H1 (cell line): Measurements from ENCODE around the gene HEBP2. TPM values are rescaled to one million over a fixed set of nuclear protein-coding genes. Genes with fewer than 3 reads are reported as not detected.

Experiments
- CTCF ChIA-PET: fragments of 300-600 bp; sonication (Branson Sonifier 250); formaldehyde crosslinking; loops from one replicate; lab custom pipeline; 2021; ENCODE audit not compliant: partially characterized antibody; lab: Charles Lee
- POLR2A ChIA-PET: fragments of 300-600 bp; sonication (Branson Sonifier 250); formaldehyde crosslinking; loops from one replicate; lab custom pipeline; 2021; ENCODE audit warnings: inconsistent platforms; ENCODE audit not compliant: partially characterized antibody; lab: Charles Lee
- DNase-seq, 2 experiments: peaks; one replicate each; pipeline versions ENCODE4 v3.0.0 to v3.0.0-alpha.2; 2010 to 2022; ENCODE audit warnings: low spot score in 2 of 2, low read depth in 1 of 2, mixed read lengths in 1 of 2
- FAIRE-seq: peaks from 2 replicates; lab custom pipeline; 2011; peaks lifted over from hg19 to GRCh38; lab: Jason Lieb, UNC
- H2AFZ ChIP-seq: 2 replicates; pipeline ENCODE4 v1.8.1; 2012; ENCODE audit warnings: low read length, inconsistent platforms
- H2AK5ac ChIP-seq: 2 replicates; pipeline ENCODE4 v1.6.1; 2013; ENCODE audit warnings: low read depth, low read length
- H2BK120ac ChIP-seq: replicated peaks from 2 replicates; pipeline ENCODE3; 2013; ENCODE audit warnings: low read depth, low read length, inconsistent platforms
- H2BK12ac ChIP-seq: 2 replicates; pipeline ENCODE4 v1.6.1; 2013; ENCODE audit warnings: low read depth, low read length
- H2BK15ac ChIP-seq: 2 replicates; pipeline ENCODE4 v1.6.1; 2013; ENCODE audit warnings: low read length
- H2BK20ac ChIP-seq: 2 replicates; pipeline ENCODE4 v1.6.1; 2013; ENCODE audit warnings: low read length
- H2BK5ac ChIP-seq: 2 replicates; pipeline ENCODE4 v1.6.1; 2013; ENCODE audit warnings: low read depth, low read length
- H3K14ac ChIP-seq: 2 replicates; pipeline ENCODE4 v1.6.1; 2013; ENCODE audit warnings: inconsistent platforms; ENCODE audit not compliant: insufficient read length
- H3K18ac ChIP-seq: 2 replicates; pipeline ENCODE4 v1.6.1; 2013; ENCODE audit warnings: low read length; ENCODE audit errors: extremely low read depth
- H3K23ac ChIP-seq: 2 replicates; pipeline ENCODE4 v1.6.1; 2013; ENCODE audit warnings: inconsistent platforms; ENCODE audit not compliant: insufficient read length
- H3K23me2 ChIP-seq: 2 replicates; pipeline ENCODE4 v1.6.1; 2013; ENCODE audit warnings: low read depth, low read length
- H3K27ac ChIP-seq: 2 replicates; pipeline ENCODE4 v1.6.1; 2011; ENCODE audit warnings: low read depth, low read length, inconsistent platforms
- H3K27me3 ChIP-seq, 4 experiments: replicated peaks in 1 of 4; 1 replicate in 1 of 4; 2 replicates in 3 of 4; pipeline versions ENCODE4 v1.6.1 to v1.8.1; 2011 to 2013; ENCODE audit warnings: low read length in 3 of 4, mild to moderate bottlenecking in 3 of 4, inconsistent platforms in 2 of 4, mixed read lengths in 2 of 4, moderate library complexity in 1 of 4; ENCODE audit not compliant: control insufficient read depth in 3 of 4, insufficient read depth in 3 of 4; ENCODE audit errors: extremely low read depth in 1 of 4
- H3K36me3 ChIP-seq, 4 experiments: 2 replicates each; pipeline versions ENCODE4 v1.6.1 to v1.8.1; 2011 to 2013; ENCODE audit warnings: mild to moderate bottlenecking in 4 of 4, low read length in 3 of 4, moderate library complexity in 2 of 4, control low read depth in 1 of 4, inconsistent platforms in 1 of 4; ENCODE audit not compliant: insufficient read depth in 4 of 4, control insufficient read depth in 2 of 4
- H3K4ac ChIP-seq: replicated peaks from 2 replicates; pipeline ENCODE3; 2013; ENCODE audit warnings: low read length, low read depth, mixed read lengths, inconsistent platforms; ENCODE audit not compliant: insufficient read length
- H3K4me1 ChIP-seq, 4 experiments: replicated peaks in 1 of 4; 1 replicate in 1 of 4; 2 replicates in 3 of 4; pipeline versions ENCODE4 v1.6.1 to v1.8.1; 2011 to 2013; ENCODE audit warnings: low read length in 3 of 4, inconsistent platforms in 2 of 4, mixed read lengths in 1 of 4; ENCODE audit not compliant: insufficient read depth in 4 of 4, control insufficient read depth in 3 of 4
- H3K4me2 ChIP-seq, 2 experiments: 2 replicates each; pipeline versions ENCODE4 v1.6.1 to v1.8.1; 2011 to 2013; ENCODE audit warnings: low read depth in 2 of 2, low read length in 2 of 2, control low read depth in 1 of 2, inconsistent platforms in 1 of 2, mild to moderate bottlenecking in 1 of 2; ENCODE audit not compliant: insufficient read depth in 1 of 2
- H3K4me3 ChIP-seq, 4 experiments: fragments of 200-600, 300-600 bp in 1 of 4; sonication (generic), shearing (Covaris generic), sonication (Bioruptor Twin) in 1 of 4; 2 replicates each; pipeline versions ENCODE4 v1.5.1 to v1.8.1; 2011 to 2016; ENCODE audit warnings: low read length in 4 of 4, low read depth in 3 of 4, control low read depth in 2 of 4, inconsistent platforms in 2 of 4, mild to moderate bottlenecking in 2 of 4, mixed read lengths in 1 of 4, moderate library complexity in 1 of 4; ENCODE audit not compliant: insufficient read depth in 2 of 4; ENCODE audit errors: extremely low read depth in 1 of 4
- H3K56ac ChIP-seq: replicated peaks from 2 replicates; pipeline ENCODE3; 2013; ENCODE audit warnings: low read depth, mild to moderate bottlenecking, mixed read lengths, low read length, inconsistent platforms; ENCODE audit not compliant: insufficient read length
- H3K79me1 ChIP-seq: 2 replicates; pipeline ENCODE4 v1.6.1; 2013; ENCODE audit warnings: low read depth, low read length, control low read depth
- H3K79me2 ChIP-seq, 2 experiments: 2 replicates each; pipeline versions ENCODE4 v1.6.1 to v1.8.1; 2012 to 2013; ENCODE audit warnings: low read length in 2 of 2, mild to moderate bottlenecking in 2 of 2, inconsistent platforms in 1 of 2; ENCODE audit not compliant: insufficient read depth in 2 of 2, control insufficient read depth in 1 of 2
- H3K9ac ChIP-seq, 4 experiments: replicated peaks in 1 of 4; 1 replicate in 1 of 4; 2 replicates in 3 of 4; pipeline versions ENCODE4 v1.6.1 to v1.8.1; 2011 to 2013; ENCODE audit warnings: low read depth in 3 of 4, low read length in 3 of 4, control low read depth in 2 of 4, mild to moderate bottlenecking in 2 of 4, moderate library complexity in 2 of 4, inconsistent platforms in 1 of 4; ENCODE audit errors: extremely low read depth in 1 of 4
- H3K9me3 ChIP-seq, 2 experiments: 2 replicates each; pipeline versions ENCODE4 v1.6.1 to v1.8.1; 2012 to 2013; ENCODE audit warnings: mild to moderate bottlenecking in 2 of 2, moderate library complexity in 2 of 2, control low read depth in 1 of 2, inconsistent platforms in 1 of 2, low read depth in 1 of 2, low read length in 1 of 2, mixed read lengths in 1 of 2; ENCODE audit not compliant: insufficient read depth in 2 of 2
- H4K20me1 ChIP-seq, 2 experiments: replicated peaks in 1 of 2; 2 replicates each; pipeline versions ENCODE3 to v1.8.1; 2011 to 2013; ENCODE audit warnings: inconsistent platforms in 2 of 2, low read length in 2 of 2, mild to moderate bottlenecking in 1 of 2; ENCODE audit not compliant: insufficient read depth in 2 of 2, control insufficient read depth in 1 of 2
- H4K5ac ChIP-seq: 2 replicates; pipeline ENCODE4 v1.6.1; 2013; ENCODE audit warnings: low read length, low read depth, mixed read lengths, inconsistent platforms; ENCODE audit not compliant: insufficient read length
- H4K8ac ChIP-seq: 2 replicates; pipeline ENCODE4 v1.8.0; 2013; ENCODE audit warnings: mild to moderate bottlenecking, moderate library complexity, low read length, inconsistent platforms; ENCODE audit not compliant: insufficient read depth; ENCODE audit errors: extremely low read depth
- H4K91ac ChIP-seq: replicated peaks from 2 replicates; pipeline ENCODE3; 2013; ENCODE audit warnings: low read length, mixed read lengths, inconsistent platforms; ENCODE audit not compliant: insufficient read length
- CEBPB ChIP-seq: IDR thresholded peaks from 2 replicates; pipeline ENCODE4 v1.6.1; 2012; ENCODE audit warnings: low read depth, low read length
- CHD2 ChIP-seq: IDR thresholded peaks from 2 replicates; pipeline ENCODE4 v1.6.1; 2012; ENCODE audit warnings: low read length, improper control_type of control experiment
- EGR1 ChIP-seq: IDR thresholded peaks from 2 replicates; pipeline ENCODE4 v1.6.1; 2011; ENCODE audit warnings: low read depth, low read length, borderline replicate concordance
- GABPA ChIP-seq: IDR thresholded peaks from 2 replicates; pipeline ENCODE4 v1.6.1; 2011; ENCODE audit warnings: mild to moderate bottlenecking, low read length, moderate library complexity, borderline replicate concordance; ENCODE audit not compliant: insufficient read depth
- JUN ChIP-seq: IDR thresholded peaks from 2 replicates; pipeline ENCODE4 v1.6.1; 2011; ENCODE audit warnings: low read depth, mild to moderate bottlenecking, improper control_type of control experiment, low read length
- PHF8 ChIP-seq: fragments of 200-600 bp; sonication (generic); conservative IDR thresholded peaks from 2 replicates; pipeline ENCODE4 v1.7.1; 2012; ENCODE audit warnings: low read depth, mild to moderate bottlenecking, inconsistent platforms, low read length, moderate library complexity
- RAD21 ChIP-seq, 2 experiments: IDR thresholded peaks in 1 of 2; conservative IDR thresholded peaks in 1 of 2; 2 replicates each; pipeline ENCODE4 v1.6.1; 2011; ENCODE audit warnings: low read depth in 2 of 2, low read length in 2 of 2, improper control_type of control experiment in 1 of 2, inconsistent platforms in 1 of 2, mild to moderate bottlenecking in 1 of 2, moderate library complexity in 1 of 2
- SAP30 ChIP-seq: fragments of 300-600 bp; sonication (generic); IDR thresholded peaks from 2 replicates; pipeline ENCODE4 v1.7.1; 2012; ENCODE audit warnings: low read length, moderate library complexity, mild to moderate bottlenecking, inconsistent platforms; ENCODE audit not compliant: insufficient read depth, insufficient replicate concordance
- TEAD4 ChIP-seq: IDR thresholded peaks from 2 replicates; pipeline ENCODE4 v1.6.1; 2012; ENCODE audit warnings: low read depth, low read length, inconsistent platforms, mixed read lengths
- WGBS, 2 experiments: shearing (Covaris generic) in 1 of 2; methylation state at CpG; one replicate each; pipeline versions ENCODE4 v1.1.6 to v1.1.7; 2013 to 2015; ENCODE audit warnings: low lambda C conversion rate in 2 of 2, mixed read lengths in 2 of 2, inconsistent platforms in 1 of 2, low coverage in 1 of 2, missing lambda C conversion rate in 1 of 2; ENCODE audit not compliant: insufficient replicate concordance in 2 of 2, insufficient coverage in 1 of 2, insufficient read length in 1 of 2; ENCODE audit errors: extremely low coverage in 1 of 2, missing lambda C conversion rate in 1 of 2; 5-methylcytosine and 5-hydroxymethylcytosine counted together
- polyA plus RNA-seq, 7 experiments: library from polyadenylated mRNA; depleted of rRNA in 3 of 7; stranded (reverse) in 5 of 7; unstranded in 2 of 7; fragments of >200 nt in 5 of 7; fragments of 200-250 nt in 2 of 7; gene quantifications; 1 replicate in 5 of 7; 2 replicates in 1 of 7; 4 replicates in 1 of 7; pipeline versions ENCODE4 v1.2.1 to v1.2.3, GENCODE V29; 2011 to 2013; ENCODE audit warnings: missing spikeins in 2 of 7, mixed read lengths in 2 of 7
- total RNA-seq: library from RNA; stranded (reverse); fragmentation: NEBNext Ultra II Directional; extraction: Animal tissue kit (Norgen Biotek cat#: 25700); gene quantifications from 2 replicates; pipeline ENCODE4 v1.2.1, GENCODE V29; 2021

Gene HEBP2
- total and polyA plus RNA-seq, 2 of the 8 experiments (the other 6 are each of a cell fraction or from before 2014, with no cell fraction given): 6.5 to 37.9 TPM

DNA sequence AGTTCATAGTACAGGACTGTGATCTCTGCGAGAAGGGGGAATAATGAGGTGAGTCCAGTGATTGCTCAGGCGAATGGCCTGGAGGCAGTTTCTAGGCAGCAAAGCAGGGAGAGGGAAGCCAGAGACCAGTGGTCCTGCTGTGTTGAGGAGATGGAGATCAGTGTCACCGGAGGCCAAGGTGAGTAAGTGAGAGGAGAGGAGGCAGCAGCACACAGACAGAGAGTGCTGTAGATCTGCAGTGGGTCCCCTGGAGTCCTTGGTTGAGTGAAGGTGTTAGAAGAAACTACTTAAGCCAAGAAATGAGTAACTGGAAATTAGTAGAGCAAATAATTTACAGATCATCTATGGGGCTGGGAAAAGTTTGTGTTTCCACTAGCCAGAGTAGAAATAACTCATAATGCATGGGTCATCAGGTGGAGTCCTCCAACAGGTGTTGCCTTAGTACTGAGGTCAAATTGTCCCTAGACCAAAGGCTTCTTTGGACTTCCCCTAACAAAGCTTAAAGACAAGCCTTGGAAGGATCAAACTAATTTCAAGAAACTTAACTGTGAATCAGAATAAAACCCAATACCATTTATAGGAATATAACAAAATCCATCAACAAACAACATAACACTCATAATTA, 13.6 kb downstream of the HEBP2 start:
- Histone ChIP-seq H3K14ac (no peak overlapping the region), H3K4ac (no peak overlapping the region), H2BK12ac (no peak overlapping the region), H3K56ac (no peak overlapping the region), H4K20me1 (no peaks in the 10 kb centered on the region), H2AFZ (no peak overlapping the region), H3K9ac (no peak overlapping the region), H3K4me2 (no peak overlapping the region), H3K23me2 (no peaks in the 10 kb centered on the region), H2BK20ac (no peak overlapping the region), H2AK5ac (no peak overlapping the region), H4K8ac (no peak overlapping the region), H4K5ac (no peak overlapping the region), H3K36me3 (peaks cover 3 to 19% (median 11%) of the 10 kb centered on the region in 4 experiments; a peak in 6 of 8 replicates), H2BK120ac (no peak overlapping the region), H3K79me2 (no peaks in the 10 kb centered on the region), H3K23ac (no peak overlapping the region), H3K79me1 (no peaks in the 10 kb centered on the region), H2BK5ac (no peak overlapping the region), H3K9me3 (no peaks in the 10 kb centered on the region), H2BK15ac (no peak overlapping the region), H3K4me1 (no peaks in the 10 kb centered on the region), H4K91ac (no peak overlapping the region), H3K27ac (no peak overlapping the region), H3K27me3 (no peaks in the 10 kb centered on the region), H3K4me3 (no peak overlapping the region), H3K18ac (no peak overlapping the region)
- FAIRE-seq (no peak), DNase-seq (no peak)
- CTCF ChIA-PET: interaction anchor here (0.7 to 1.7 kb wide), 4 partner anchors 8 to 309 kb away, joined by 3 to 4 read pairs (median 3); no protein-coding TSS in a partner anchor
- POLR2A ChIA-PET: no interaction called here
- no peak for TF ChIP-seq JUN
- TF ChIP-seq GABPA: no peak
- no peak for TF ChIP-seq EGR1
- TF ChIP-seq PHF8: no peak
- TF ChIP-seq CEBPB: no peak
- TF ChIP-seq CHD2: no peak
- no peak for TF ChIP-seq RAD21 (IDR thresholded peaks at IDR 0.05 in 1 of 2, conservative IDR thresholded peaks at IDR 0.05 in 1 of 2; ENCODE audit: low read depth in 2 of 2, low read length in 2 of 2)
- no peak for TF ChIP-seq TEAD4
- no peak for TF ChIP-seq SAP30
- WGBS, 2 experiments: 82% methylated on average over 3 of the region's 3 CpGs; no CpG with 5 or more reads in 1 of the 2 experiments
